Myocyte (in vitro differentiated cells): ENCODE measurements around the gene FILIP1L. TPM values are rescaled to one million over a fixed set of nuclear protein-coding genes. Genes with fewer than 3 reads are reported as not detected.

Experiments used
- DNase-seq: peaks from one replicate; pipeline ENCODE4 v3.0.0-alpha.2; 2012; ENCODE audit warnings: low read depth
- total RNA-seq: library from RNA; depleted of rRNA; stranded (reverse); fragments of >200 nt; gene quantifications from 2 replicates; pipeline ENCODE4 v1.2.3, GENCODE V29; 2014

The FILIP1L gene
- total RNA-seq, 1 donor from 2014 or later: 10.8 TPM

- no peak for DNase-seq
These were observed 240.8 kb downstream of the FILIP1L start for GRCh38 chr3:99873269-99874102.

GRCh38 chr3:99872923-99873254 lies 241.4 kb downstream of the FILIP1L start:
- DNase-seq: peak; percentile 22

- no peak for DNase-seq
These were observed 242.9 kb downstream of the FILIP1L start for GRCh38 chr3:99871231-99872045.

GRCh38 chr3:99870712-99871111 lies 243.6 kb downstream of the FILIP1L start:
- no peak for DNase-seq

- no peak for DNase-seq
These were observed 244.7 kb downstream of the FILIP1L start for GRCh38 chr3:99869621-99870020.

- DNase-seq: no peak
These were observed 246.0 kb downstream of the FILIP1L start for GRCh38 chr3:99868311-99868646.

- no peak for DNase-seq
These were observed 246.5 kb downstream of the FILIP1L start for GRCh38 chr3:99867594-99868310.

- peak; percentile 75 for DNase-seq
These were observed 248.0 kb downstream of the FILIP1L start for GRCh38 chr3:99866261-99866761.

GRCh38 chr3:99865321-99865720 lies 249.0 kb downstream of the FILIP1L start:
- DNase-seq: no peak

- DNase-seq: no peak
These were observed 250.0 kb downstream of the FILIP1L start for GRCh38 chr3:99864289-99864688.

GRCh38 chr3:99863588-99863987 lies 250.7 kb downstream of the FILIP1L start:
- no peak for DNase-seq

- no peak for DNase-seq
These were observed 251.3 kb downstream of the FILIP1L start for GRCh38 chr3:99863002-99863401.

GRCh38 chr3:99862208-99862607 lies 252.1 kb downstream of the FILIP1L start:
- no peak for DNase-seq

GRCh38 chr3:99861216-99861615 lies 253.1 kb downstream of the FILIP1L start:
- DNase-seq: no peak

GRCh38 chr3:99859825-99860224 lies 254.5 kb downstream of the FILIP1L start:
- DNase-seq: peak; percentile 41

- no peak for DNase-seq
These were observed 255.8 kb downstream of the FILIP1L start for GRCh38 chr3:99858469-99858868.

GRCh38 chr3:99857278-99857677 lies 257.0 kb downstream of the FILIP1L start:
- no peak for DNase-seq

GRCh38 chr3:99856437-99857220 lies 257.7 kb downstream of the FILIP1L start:
- DNase-seq: no peak

- no peak for DNase-seq
These were observed 258.4 kb downstream of the FILIP1L start for GRCh38 chr3:99855900-99856299.

- no peak for DNase-seq
These were observed 259.5 kb downstream of the FILIP1L start for GRCh38 chr3:99854756-99855298.

GRCh38 chr3:99852851-99853250 lies 261.4 kb downstream of the FILIP1L start:
- no peak for DNase-seq
